HG03280 (cell line): Measurements from ENCODE around the gene KLF16.

Source experiments
- ATAC-seq: cut with Tn5 transposase; IDR thresholded peaks from one replicate; pipeline ENCODE4 v1.9.1; 2021; ENCODE audit warnings: mild to moderate bottlenecking, moderate library complexity; ENCODE audit not compliant: unreplicated experiment

The KLF16 gene

GRCh38 chr19:1871140-1871597 lies 7.8 kb upstream of the KLF16 start:
- ATAC-seq = no peak

DNA sequence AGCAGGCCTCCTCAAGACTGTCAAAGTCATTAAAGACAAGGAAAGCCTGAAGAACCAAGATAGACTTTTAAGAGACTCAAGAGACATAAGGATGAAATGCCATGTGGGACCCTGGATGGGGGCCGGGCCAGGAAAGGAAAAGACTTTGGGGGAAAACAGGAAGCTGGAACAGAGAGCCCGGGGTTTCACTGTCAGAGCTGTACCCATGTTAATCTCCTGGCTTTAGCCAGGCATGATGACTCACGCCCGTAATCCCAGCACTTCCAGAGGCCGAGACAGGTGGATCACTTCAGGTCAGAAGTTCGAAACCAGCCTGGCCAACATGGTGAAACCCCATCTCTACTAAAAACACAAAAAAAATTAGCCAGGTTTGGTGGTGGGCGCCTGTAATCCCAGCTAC lies 5.6 kb upstream of the KLF16 start:
- no peak for ATAC-seq

DNA sequence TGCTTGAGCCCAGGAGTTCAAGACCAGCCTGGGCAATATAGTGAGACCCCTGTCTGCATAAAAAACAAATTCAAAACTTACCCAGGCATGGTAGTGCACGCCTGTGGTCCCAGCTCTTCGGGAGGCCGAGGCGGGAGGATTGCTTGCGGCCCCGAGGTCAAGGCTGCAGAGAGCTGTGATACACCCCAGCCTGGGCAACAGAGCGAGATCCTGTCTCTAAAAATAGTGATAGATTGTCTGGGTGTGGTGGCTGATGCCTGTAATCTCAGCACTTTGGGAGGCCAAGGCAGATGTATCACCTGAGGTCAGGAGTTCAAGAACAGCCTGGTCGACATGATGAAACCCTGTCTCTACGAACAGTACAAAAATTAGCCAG lies 4.0 kb upstream of the KLF16 start:
- no peak for ATAC-seq

- no peak for ATAC-seq
These were observed 3.4 kb upstream of the KLF16 start for GRCh38 chr19:1866693-1867348.

DNA sequence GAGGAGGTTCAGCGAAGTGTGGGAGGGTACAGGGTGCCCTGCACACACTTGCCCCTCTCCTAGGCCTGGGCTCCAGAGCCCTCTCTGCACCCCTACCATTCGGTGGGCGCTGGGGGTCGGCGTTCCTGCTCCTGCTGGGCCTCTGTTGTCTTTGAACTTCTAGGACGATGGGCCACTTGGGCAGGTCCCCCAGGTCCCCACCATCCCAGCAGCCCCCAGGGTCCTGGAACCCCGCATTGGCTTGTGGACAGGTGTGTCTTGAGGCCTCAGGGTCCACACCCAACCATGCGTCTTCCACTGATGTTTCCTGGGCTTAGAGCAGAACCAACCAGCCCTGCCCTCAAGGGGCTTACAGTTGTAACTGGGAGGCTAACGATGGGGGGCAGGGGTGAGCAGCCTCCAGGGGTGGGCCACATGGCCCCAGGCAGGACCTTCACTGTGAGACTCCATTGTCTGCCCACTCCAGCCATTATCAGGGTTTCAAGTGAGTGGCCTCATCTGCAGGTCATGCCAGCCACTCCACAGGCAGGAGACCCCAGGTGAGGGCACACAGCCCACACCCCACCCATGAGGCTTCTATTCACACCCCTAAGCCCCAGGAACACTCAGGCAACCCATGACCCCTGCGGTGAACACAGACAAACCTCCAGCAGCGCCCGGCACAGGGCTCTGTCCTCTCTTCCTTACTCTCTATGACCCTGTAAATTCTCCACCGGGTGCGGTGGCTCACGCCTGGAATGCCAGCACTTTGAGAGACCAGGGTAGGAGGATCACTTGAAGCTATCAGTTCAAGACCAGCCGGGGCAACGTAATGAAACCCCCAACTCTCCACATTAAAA lies 2.0 kb upstream of the KLF16 start:
- ATAC-seq = no peak

DNA sequence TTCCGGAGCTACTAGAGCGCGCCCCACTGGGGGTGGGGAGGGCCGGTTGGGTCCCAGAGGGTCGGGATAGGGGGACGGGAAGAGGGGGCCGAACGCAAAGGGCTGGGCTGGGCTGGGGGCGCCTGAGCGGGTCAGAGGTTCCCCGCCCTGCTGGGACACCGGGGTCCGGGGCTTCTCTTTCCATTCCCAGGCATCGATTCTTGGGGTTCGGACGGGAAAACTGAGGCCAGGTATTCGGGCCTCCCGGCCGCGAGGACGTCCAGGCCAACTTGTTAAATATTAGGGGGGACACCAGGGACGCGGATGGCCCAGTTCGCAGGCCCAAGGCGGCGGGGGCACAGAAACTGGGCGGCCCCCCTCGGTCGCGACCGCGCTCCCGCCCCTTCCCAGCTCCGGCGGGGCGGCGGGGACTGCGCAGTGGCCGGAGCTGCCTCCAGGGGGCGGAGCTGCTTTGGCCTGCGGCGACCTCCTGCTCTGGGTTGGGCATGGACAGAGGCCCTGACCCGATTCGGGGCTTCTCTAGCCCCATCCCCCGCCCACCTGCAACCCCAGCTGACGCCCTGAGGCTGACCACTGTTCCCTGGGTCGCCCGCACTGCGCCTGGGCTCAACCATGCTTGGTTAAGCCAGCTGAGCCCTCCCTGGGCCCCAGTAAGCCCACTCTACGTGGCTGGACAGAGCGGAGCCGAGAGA lies 1.2 kb upstream of the KLF16 start:
- ATAC-seq = peak; percentile 28

- peak; percentile 58 for ATAC-seq
These were observed 480 bp upstream of the KLF16 start for GRCh38 chr19:1863638-1864479.

DNA sequence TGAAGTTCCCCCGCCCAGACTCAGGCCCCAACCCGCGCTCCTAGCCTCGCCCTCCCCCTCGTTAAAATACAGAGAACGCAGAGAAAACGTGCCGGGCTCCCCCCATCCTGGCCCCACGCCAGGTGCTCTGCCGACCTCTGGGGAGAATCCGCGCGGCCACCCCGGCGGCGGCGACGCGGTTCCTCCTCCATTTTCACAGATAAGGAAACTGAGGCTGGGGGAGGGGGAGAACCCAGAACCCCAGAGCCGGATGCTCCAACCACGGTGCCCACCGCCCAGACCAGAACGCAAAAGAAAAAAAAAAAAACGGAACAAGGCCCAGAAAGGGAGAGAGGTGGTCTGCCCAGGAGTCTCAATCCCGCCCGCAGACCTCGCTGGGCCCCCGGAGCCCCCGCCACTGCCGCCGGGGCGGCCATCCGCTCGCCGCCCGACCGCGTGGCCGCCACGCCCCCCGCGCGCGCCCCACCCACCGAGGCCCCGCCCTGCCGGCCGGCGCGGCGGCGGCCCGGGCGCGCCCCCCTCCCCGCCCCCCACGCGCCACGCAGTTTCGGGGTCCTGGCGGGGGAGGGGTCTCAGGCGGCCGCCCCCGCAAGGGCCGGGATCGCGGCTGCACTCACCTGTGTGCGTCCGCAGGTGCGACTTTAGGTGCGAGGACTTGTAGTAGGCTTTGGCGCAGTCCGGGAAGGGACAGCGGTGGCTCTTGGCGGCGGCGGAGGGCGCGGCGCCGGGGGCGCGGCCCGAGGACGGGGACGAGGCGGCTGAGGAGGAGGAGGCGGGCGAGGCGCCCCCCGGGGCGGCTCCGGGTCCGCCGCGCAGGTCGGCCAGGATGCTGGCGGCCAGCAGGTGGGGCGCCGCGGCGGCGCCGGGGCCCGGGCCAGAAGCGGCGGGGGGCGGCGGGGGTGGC lies 703 bp downstream of the KLF16 start:
- ATAC-seq = peak; percentile 16

DNA sequence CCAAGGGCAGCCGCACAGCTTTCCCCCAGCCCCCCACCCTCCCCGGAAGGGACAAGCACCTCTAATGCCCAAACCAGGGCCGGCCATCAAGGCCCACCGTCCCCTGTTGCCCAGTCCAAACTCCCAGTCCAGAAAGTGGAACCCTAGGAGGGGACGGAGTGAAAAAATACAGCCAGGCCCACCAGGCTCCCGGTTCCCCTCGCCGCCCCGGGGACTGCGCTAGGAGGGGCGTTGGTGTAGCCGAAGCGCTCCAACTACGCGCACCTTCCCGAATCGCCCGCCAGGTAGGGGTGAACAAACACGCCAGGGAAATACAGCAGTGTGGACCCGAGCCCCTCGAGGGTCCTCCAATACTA lies 1.3 kb downstream of the KLF16 start:
- ATAC-seq = no peak

GRCh38 chr19:1861599-1862031 lies 1.8 kb downstream of the KLF16 start:
- ATAC-seq = no peak

- no peak for ATAC-seq
These were observed 2.4 kb downstream of the KLF16 start for GRCh38 chr19:1860821-1861598.

- ATAC-seq = no peak
These were observed 3.2 kb downstream of the KLF16 start for GRCh38 chr19:1860042-1860775.

- ATAC-seq = no peak
These were observed 4.0 kb downstream of the KLF16 start for GRCh38 chr19:1859331-1859781.

DNA sequence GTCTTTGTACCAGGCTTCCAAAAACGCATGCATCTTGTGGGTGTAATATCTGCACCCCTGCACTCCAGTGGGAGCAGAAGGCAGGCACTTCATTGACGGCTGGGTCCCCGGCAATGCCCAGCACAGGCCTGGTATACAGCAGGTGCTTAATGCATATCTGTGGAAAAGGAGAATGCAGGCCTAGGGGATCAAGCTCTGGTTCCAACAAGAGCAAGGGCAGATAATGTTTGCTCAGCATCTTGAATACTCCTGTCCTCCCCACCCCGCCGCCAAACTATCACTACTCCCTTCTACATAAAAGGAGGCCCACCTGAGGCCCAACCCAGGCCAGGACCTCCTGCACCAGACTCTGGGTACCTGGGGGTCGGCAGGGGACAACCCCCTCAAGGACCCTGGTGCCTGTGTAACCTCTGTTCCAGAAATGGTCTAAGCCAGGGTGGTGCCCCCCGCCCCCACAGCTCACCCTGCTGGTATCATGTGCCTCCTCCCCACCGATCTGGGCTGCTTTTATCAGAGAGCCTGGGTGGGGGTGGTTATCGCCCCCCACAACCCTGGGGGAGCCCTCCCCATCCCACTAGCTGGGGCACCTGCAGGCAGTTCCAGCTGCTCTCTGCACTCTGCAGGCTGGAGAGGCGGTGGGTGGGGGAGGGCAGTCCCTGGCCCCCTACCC lies 4.8 kb downstream of the KLF16 start:
- ATAC-seq = no peak

DNA sequence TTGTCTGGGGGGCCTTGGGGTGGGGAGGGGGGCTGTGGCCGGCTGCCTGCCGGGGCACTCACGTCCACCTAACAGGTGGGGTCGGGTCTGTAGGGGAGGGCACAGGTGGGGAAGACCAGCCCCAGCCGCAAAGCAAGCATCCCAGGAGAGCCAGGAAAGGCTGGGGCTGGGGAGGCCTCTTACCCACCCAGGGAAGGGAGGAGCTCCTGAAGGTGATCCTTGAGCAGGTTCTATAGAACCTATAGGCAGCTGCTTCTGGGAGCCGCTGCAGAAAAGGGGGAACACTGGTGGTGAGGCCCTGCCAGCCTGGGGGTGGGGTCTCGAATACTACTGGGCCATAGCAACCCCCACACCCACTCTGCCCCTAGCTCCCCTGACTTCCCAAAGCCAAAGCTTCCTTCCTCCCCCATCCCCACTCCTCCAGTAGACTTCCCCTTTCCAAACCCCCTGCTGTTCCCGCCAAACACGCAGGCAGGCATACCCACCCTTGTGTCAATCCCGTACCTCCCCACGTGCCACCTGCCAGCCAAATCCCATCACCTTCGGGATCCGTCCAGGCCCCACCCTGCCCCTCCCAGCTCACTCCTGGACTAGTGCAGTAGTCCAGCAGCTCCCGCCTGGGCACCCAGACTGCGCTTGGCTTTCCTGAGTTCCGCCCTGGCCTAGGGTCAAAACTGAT lies 5.6 kb downstream of the KLF16 start:
- no peak for ATAC-seq

DNA sequence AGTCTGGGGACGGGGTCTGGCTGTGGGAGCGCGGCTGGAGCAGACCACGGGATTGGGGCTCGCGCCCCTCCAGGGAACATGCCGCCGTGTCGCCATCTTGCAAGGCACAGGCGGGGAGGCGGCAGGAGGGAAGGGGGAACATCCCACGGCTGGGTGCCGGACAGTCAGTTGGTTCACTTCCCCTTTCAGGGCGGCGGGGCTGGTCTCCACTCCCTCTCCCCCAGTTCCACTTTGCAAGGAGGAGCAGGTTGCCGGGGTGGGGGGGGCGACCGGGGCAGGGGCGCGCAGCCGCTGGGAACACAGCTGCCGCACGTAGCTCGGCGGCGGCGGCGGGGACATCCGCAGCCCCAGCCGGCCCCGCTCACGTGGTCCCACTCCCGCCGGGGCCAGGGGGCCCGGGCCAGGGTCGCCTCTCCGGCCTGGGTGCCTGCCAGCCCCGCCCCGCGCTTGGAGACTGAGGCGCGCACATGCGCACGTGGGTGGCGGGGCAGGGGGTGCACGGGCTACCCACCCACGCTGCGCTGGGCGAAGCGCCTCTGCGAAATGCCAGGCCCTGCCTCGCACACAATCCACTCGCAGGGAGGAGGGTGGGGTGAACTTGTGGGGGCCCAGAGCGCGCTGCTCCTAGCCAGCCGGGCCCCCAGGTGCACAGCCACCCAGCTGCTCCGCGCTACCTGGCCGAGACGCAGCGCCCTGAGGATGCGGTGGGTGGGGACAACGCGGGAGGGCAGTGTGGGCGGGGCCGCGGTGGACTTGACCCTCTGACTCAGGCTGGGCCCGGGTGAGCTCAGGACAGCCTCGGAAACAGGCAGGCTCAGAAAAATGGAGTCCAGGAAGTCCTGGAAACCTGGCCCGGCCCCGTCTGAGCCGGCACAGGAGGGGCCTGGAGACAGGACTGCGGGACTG lies 6.4 kb downstream of the KLF16 start:
- no peak for ATAC-seq
